A549 (cell line): ENCODE data around the gene EXOSC3. TPM values are rescaled to one million over a fixed set of nuclear protein-coding genes. Genes with fewer than 3 reads are reported as not detected.

Experiments
- ATAC-seq, 2 experiments: fragments of 200-7000 bp in 1 of 2; fragments of >200 bp in 1 of 2; cut with Nextera tagmentation in 1 of 2; cut with Tn5 transposase in 1 of 2; 3 replicates each; pipeline versions ENCODE4 v1.8.0 to v1.9.1; 2018 to 2020; ENCODE audit warnings: mild to moderate bottlenecking in 1 of 2, moderate library complexity in 1 of 2
- CTCF ChIA-PET: fragments of 300-600 bp; sonication (Branson Sonifier 250); formaldehyde crosslinking; extraction: SDS; loops from one replicate; lab custom pipeline; 2021; ENCODE audit warnings: antibody characterized with exemption, inconsistent platforms; lab: Yijun Ruan, JAX
- POLR2A ChIA-PET: fragments of 350-600 bp; formaldehyde crosslinking; extraction: SDS; loops from one replicate; lab custom pipeline; 2021; ENCODE audit warnings: antibody characterized with exemption, inconsistent platforms; lab: Yijun Ruan, JAX
- DNase-seq, 2 experiments: peaks; one replicate each; pipeline versions ENCODE4 v3.0.0 to v3.0.0-alpha.2; 2011 to 2016; ENCODE audit warnings: low read depth in 1 of 2, low spot score in 1 of 2
- FAIRE-seq: peaks from 2 replicates; lab custom pipeline; 2011; peaks lifted over from hg19 to GRCh38; lab: Jason Lieb, UNC
- H3K27ac ChIP-seq, 2 experiments: fragments of >200 bp; sonication (Bioruptor Twin); formaldehyde crosslinking; 3 replicates each; pipeline ENCODE4 v1.5.1; 2016 to 2017
- H3K4me1 ChIP-seq: fragments of >200 bp; sonication (Bioruptor Twin); formaldehyde crosslinking; 3 replicates; pipeline ENCODE4 v1.6.1; 2016
- H3K4me2 ChIP-seq: fragments of >200 bp; sonication (Bioruptor Twin); formaldehyde crosslinking; 3 replicates; pipeline ENCODE4 v1.6.1; 2016
- H3K4me3 ChIP-seq: fragments of >200 bp; sonication (Bioruptor Twin); formaldehyde crosslinking; 3 replicates; pipeline ENCODE4 v1.5.1; 2016
- H3K9me3 ChIP-seq: fragments of >200 bp; sonication (Bioruptor Twin); formaldehyde crosslinking; 3 replicates; pipeline ENCODE4 v1.6.1; 2016
- CHD2 ChIP-seq: fragments of 150-350 bp; IDR thresholded peaks from 2 replicates; pipeline ENCODE4 v1.6.1; 2014; ENCODE audit warnings: low read length; ENCODE audit not compliant: partially characterized antibody
- EP300 ChIP-seq, 2 experiments: fragments of >200 bp; sonication (Bioruptor Twin); formaldehyde crosslinking; IDR thresholded peaks; 2 replicates in 1 of 2; 3 replicates in 1 of 2; pipeline ENCODE4 v1.6.1; 2016 to 2017
- FOSB ChIP-seq: fragments of 250-450 bp; sonication (Bioruptor Pico); IDR thresholded peaks from 2 replicates; pipeline ENCODE4 v1.5.0; 2020; ENCODE audit warnings: mild to moderate bottlenecking, moderate library complexity
- GATA3 ChIP-seq: IDR thresholded peaks from 2 replicates; pipeline ENCODE4 v1.6.1; 2012; ENCODE audit warnings: borderline replicate concordance
- HDAC2 ChIP-seq: fragments of 200-600 bp; sonication (generic); IDR thresholded peaks from 2 replicates; pipeline ENCODE4 v1.6.1; 2016
- HOXA7 ChIP-seq: fragments of 250-450 bp; sonication (Bioruptor Pico); IDR thresholded peaks from 2 replicates; pipeline ENCODE4 v1.5.0; 2020; ENCODE audit warnings: mild to moderate bottlenecking, moderate library complexity
- HOXB13 ChIP-seq: fragments of 250-450 bp; sonication (Bioruptor Pico); IDR thresholded peaks from 2 replicates; pipeline ENCODE4 v1.5.0; 2020; ENCODE audit warnings: low read depth, mild to moderate bottlenecking, moderate library complexity
- HOXB5 ChIP-seq: fragments of 250-450 bp; sonication (Bioruptor Pico); IDR thresholded peaks from 2 replicates; pipeline ENCODE4 v1.5.0; 2020; ENCODE audit warnings: mild to moderate bottlenecking, moderate library complexity
- KDM1A ChIP-seq: fragments of 200-600 bp; sonication (generic); IDR thresholded peaks from 2 replicates; pipeline ENCODE4 v1.6.1; 2016; ENCODE audit warnings: low read depth, mild to moderate bottlenecking
- MAFK ChIP-seq: fragments of 450-650 bp; IDR thresholded peaks from 2 replicates; pipeline ENCODE4 v1.6.1; 2014; ENCODE audit not compliant: partially characterized antibody
- PHF8 ChIP-seq: fragments of 200-600 bp; sonication (generic); IDR thresholded peaks from 2 replicates; pipeline ENCODE4 v1.6.1; 2016; ENCODE audit warnings: low read depth, mild to moderate bottlenecking, antibody characterized with exemption, moderate library complexity, borderline replicate concordance
- RAD21 ChIP-seq, 2 experiments: fragments of >200 bp in 1 of 2; sonication (Bioruptor Twin) in 1 of 2; formaldehyde crosslinking in 1 of 2; IDR thresholded peaks in 1 of 2; conservative IDR thresholded peaks in 1 of 2; 2 replicates in 1 of 2; 3 replicates in 1 of 2; pipeline ENCODE4 v1.6.1; 2012 to 2018; ENCODE audit warnings: inconsistent platforms in 1 of 2
- RARB ChIP-seq: fragments of 250-450 bp; sonication (Bioruptor Pico); IDR thresholded peaks from 2 replicates; pipeline ENCODE4 v1.8.0; 2021; ENCODE audit warnings: mild to moderate bottlenecking, moderate library complexity
- RCOR1 ChIP-seq: fragments of 150-350 bp; IDR thresholded peaks from 2 replicates; pipeline ENCODE4 v1.6.1; 2014; ENCODE audit warnings: antibody characterized with exemption, low read length, low read depth
- SMC3 ChIP-seq: fragments of >200 bp; sonication (Bioruptor Twin); formaldehyde crosslinking; IDR thresholded peaks from 3 replicates; pipeline ENCODE4 v1.6.1; 2018; ENCODE audit warnings: inconsistent platforms
- SREBF2 ChIP-seq: fragments of 450-650 bp; IDR thresholded peaks from 2 replicates; pipeline ENCODE4 v1.6.1; 2014; ENCODE audit warnings: mild to moderate bottlenecking, moderate library complexity
- ZFP36 ChIP-seq: fragments of 450-650 bp; IDR thresholded peaks from 2 replicates; pipeline ENCODE4 v1.6.1; 2014; ENCODE audit warnings: borderline replicate concordance; ENCODE audit not compliant: partially characterized antibody
- WGBS: methylation state at CpG from one replicate; pipeline ENCODE4 v1.1.6; 2017; ENCODE audit errors: missing lambda C conversion rate; 5-methylcytosine and 5-hydroxymethylcytosine counted together
- polyA plus RNA-seq, 4 experiments: library from polyadenylated mRNA; depleted of rRNA in 3 of 4; stranded (reverse); fragments of >200 nt; fragmentation: RNase III in 1 of 4; extraction: RNeasy Plus Mini Kit Qiagen cat#74134 plus additional on column Dnase treatment in 1 of 4; gene quantifications; 2 replicates in 3 of 4; 3 replicates in 1 of 4; pipeline ENCODE4 v1.2.3, GENCODE V29; 2011 to 2017
- TF ChIP-seq, protein P1 (sequence below): fragments of 250-450 bp; sonication (Bioruptor Pico); IDR thresholded peaks from 2 replicates; pipeline ENCODE4 v1.5.0; 2020; ENCODE audit warnings: low read depth, mild to moderate bottlenecking, moderate library complexity
- TF ChIP-seq, protein P2 (sequence below): fragments of >200 bp; sonication (Bioruptor Twin); formaldehyde crosslinking; IDR thresholded peaks from 3 replicates; pipeline ENCODE4 v1.5.1; 2016
- TF ChIP-seq, protein P3 (sequence below): fragments of 200-600 bp; sonication (generic); IDR thresholded peaks from 2 replicates; pipeline ENCODE4 v1.6.1; 2016; ENCODE audit warnings: antibody characterized with exemption, mild to moderate bottlenecking, moderate library complexity
- TF ChIP-seq, protein P4 (sequence below): IDR thresholded peaks from 2 replicates; pipeline ENCODE4 v1.6.1; 2012

EXOSC3 gene
- polyA plus RNA-seq, 2 of the 4 experiments (the other 2 are of a cell fraction): 63.2 to 72.4 TPM

DNA sequence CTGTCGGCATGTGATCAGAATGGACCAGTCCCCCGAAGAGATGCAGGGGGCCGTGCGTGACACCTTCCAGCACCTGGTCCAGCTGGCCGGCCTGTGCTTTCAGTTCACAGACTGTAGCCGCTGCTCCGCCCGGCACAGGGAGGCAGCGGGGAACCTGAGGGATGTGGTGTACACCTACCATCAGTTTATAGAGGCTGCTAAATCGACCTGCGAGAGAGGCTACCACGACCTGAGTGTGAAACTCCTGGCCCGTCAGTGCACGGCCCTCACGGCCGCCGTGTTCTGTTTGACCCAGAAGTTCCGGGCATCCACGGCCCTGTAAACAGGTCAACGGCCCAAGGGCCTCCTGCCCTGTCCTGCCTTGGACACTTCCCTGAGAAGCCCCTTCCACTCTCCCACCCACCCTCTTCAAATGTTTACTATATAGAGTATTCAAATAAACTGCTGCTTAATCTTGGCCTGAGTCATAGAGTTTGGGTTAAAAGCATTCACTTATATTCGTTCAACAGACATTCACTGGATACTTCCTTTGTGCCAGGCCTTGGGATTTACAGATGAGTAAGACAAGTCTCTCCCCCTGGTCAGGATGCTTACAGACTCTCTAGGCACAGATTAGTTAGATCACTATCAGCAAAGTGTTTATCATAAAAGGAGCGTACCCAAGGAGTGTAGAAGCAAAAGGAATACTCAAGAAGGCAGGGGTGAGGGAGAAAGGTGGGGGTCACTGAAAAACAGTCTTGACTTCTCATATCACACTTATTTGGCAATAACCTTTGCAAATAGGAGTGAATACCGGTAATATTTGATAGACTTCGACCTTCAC lies 38.2 kb downstream of the EXOSC3 start:
- H3K4me3 ChIP-seq: no peak overlapping the region
- DNase-seq (no peak), ATAC-seq (peak; percentile 6 to 48; a peak in 4 of 6 replicates), FAIRE-seq (no peak)
- TF ChIP-seq RCOR1 (no peak), FOSB (CRISPR knock-in tag) (no peak), GATA3 (no peak), RARB (no peak), ZFP36 (no peak), PHF8 (no peak), KDM1A (no peak)
- H3K4me1 ChIP-seq: no peaks in the 10 kb centered on the region
- WGBS: 68% methylated on average over 16 of the region's 24 CpGs
- no peak overlapping the region for H3K4me2 ChIP-seq
- H3K9me3 ChIP-seq: no peaks in the 10 kb centered on the region
- CTCF ChIA-PET: interaction anchor here (0.9 to 1.7 kb wide), 11 partner anchors 8 to 653 kb away, joined by 3 to 11 read pairs (median 3); no protein-coding TSS in a partner anchor
- H3K27ac ChIP-seq: no peak overlapping the region
- POLR2A ChIA-PET: no interaction called here

DNA sequence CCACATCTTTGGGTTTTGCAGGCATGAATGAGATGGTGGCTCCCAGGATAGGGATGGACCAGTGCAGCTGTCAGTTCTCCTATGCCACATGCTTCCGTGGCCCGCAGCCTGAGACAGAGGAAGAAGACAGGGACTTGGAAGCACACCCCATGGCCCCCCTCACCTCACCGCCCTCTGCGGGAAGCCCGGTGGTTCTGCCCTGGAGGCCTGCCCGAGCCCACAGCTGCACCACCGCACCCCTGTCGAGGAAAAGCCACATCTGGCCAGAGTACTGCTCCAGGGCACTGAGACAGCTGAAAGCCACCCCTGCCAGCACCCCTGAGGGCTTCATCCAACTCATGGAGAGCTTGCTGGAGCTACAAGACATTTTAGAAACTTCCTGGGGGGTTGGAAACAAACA lies 38.9 kb downstream of the EXOSC3 start:
- CTCF ChIA-PET: interaction anchor here (0.9 to 1.6 kb wide), 7 partner anchors 9 to 654 kb away, joined by 3 to 5 read pairs (median 3); no protein-coding TSS in a partner anchor
- H3K27ac ChIP-seq: no peak overlapping the region
- H3K4me2 ChIP-seq: no peak overlapping the region
- TF ChIP-seq, protein P1, sequence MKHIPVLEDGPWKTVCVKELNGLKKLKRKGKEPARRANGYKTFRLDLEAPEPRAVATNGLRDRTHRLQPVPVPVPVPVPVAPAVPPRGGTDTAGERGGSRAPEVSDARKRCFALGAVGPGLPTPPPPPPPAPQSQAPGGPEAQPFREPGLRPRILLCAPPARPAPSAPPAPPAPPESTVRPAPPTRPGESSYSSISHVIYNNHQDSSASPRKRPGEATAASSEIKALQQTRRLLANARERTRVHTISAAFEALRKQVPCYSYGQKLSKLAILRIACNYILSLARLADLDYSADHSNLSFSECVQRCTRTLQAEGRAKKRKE (CRISPR knock-in tag): no peak
- no peak overlapping the region for H3K4me3 ChIP-seq
- FAIRE-seq (no peak), DNase-seq (no peak), ATAC-seq (no peak)
- no peaks in the 10 kb centered on the region for H3K9me3 ChIP-seq
- POLR2A ChIA-PET: no interaction called here
- H3K4me1 ChIP-seq: no peaks in the 10 kb centered on the region
- 77% methylated on average over 4 of the region's 8 CpGs for WGBS

DNA sequence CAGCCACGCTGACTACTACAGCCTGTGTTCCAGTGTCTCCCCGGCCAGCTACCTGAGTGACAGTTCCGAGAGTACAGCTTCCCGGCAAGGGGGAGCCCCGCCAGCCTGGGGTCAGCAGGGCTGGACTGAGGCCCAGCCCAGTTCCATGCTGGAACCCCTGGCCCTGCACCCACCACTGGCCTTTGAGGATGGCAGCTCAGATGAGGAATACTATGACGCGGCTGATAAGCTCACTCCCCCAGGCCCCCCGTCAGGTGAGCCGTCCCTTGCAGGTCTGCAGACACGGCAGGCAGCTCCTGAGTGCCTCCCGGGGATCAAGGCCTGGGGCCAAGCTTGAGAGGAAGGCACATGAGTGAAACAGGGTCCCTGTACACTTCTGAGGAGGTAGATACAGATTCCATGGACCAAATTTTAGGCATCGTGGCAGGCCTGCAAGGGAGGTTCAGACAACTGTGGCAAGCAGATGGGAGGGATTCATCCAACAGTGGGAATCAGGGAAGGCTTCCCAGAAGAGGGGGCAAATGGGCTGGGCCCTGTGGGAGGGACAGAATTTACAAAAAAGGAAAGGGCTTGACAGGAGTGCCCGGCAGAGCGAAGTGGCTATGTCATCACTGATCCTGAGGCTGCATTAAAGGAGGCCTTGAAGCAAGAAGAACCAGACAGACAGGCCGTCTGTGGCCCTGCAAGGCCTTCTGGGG lies 44.1 kb downstream of the EXOSC3 start:
- WGBS: 71% methylated on average over 14 of the region's 15 CpGs
- DNase-seq (no peak), ATAC-seq (no peak), FAIRE-seq (no peak)
- POLR2A ChIA-PET: no interaction called here
- no peak overlapping the region for H3K4me3 ChIP-seq
- H3K4me1 ChIP-seq: no peaks in the 10 kb centered on the region
- CTCF ChIA-PET: no interaction called here
- no peak overlapping the region for H3K4me2 ChIP-seq
- H3K9me3 ChIP-seq: no peaks in the 10 kb centered on the region
- no peak overlapping the region for H3K27ac ChIP-seq
- TF ChIP-seq SMC3: no peak
- TF ChIP-seq, protein P2, sequence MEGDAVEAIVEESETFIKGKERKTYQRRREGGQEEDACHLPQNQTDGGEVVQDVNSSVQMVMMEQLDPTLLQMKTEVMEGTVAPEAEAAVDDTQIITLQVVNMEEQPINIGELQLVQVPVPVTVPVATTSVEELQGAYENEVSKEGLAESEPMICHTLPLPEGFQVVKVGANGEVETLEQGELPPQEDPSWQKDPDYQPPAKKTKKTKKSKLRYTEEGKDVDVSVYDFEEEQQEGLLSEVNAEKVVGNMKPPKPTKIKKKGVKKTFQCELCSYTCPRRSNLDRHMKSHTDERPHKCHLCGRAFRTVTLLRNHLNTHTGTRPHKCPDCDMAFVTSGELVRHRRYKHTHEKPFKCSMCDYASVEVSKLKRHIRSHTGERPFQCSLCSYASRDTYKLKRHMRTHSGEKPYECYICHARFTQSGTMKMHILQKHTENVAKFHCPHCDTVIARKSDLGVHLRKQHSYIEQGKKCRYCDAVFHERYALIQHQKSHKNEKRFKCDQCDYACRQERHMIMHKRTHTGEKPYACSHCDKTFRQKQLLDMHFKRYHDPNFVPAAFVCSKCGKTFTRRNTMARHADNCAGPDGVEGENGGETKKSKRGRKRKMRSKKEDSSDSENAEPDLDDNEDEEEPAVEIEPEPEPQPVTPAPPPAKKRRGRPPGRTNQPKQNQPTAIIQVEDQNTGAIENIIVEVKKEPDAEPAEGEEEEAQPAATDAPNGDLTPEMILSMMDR: no peak
- TF ChIP-seq HDAC2: no peak
- no peak for TF ChIP-seq CHD2
- no peak for TF ChIP-seq MAFK
- no peak for TF ChIP-seq SREBF2
- TF ChIP-seq RAD21 (conservative IDR thresholded peaks at IDR 0.05 in 1 of 2, IDR thresholded peaks at IDR 0.05 in 1 of 2): no peak
- no peak for TF ChIP-seq HOXB13 (CRISPR knock-in tag)
- TF ChIP-seq, protein P3, sequence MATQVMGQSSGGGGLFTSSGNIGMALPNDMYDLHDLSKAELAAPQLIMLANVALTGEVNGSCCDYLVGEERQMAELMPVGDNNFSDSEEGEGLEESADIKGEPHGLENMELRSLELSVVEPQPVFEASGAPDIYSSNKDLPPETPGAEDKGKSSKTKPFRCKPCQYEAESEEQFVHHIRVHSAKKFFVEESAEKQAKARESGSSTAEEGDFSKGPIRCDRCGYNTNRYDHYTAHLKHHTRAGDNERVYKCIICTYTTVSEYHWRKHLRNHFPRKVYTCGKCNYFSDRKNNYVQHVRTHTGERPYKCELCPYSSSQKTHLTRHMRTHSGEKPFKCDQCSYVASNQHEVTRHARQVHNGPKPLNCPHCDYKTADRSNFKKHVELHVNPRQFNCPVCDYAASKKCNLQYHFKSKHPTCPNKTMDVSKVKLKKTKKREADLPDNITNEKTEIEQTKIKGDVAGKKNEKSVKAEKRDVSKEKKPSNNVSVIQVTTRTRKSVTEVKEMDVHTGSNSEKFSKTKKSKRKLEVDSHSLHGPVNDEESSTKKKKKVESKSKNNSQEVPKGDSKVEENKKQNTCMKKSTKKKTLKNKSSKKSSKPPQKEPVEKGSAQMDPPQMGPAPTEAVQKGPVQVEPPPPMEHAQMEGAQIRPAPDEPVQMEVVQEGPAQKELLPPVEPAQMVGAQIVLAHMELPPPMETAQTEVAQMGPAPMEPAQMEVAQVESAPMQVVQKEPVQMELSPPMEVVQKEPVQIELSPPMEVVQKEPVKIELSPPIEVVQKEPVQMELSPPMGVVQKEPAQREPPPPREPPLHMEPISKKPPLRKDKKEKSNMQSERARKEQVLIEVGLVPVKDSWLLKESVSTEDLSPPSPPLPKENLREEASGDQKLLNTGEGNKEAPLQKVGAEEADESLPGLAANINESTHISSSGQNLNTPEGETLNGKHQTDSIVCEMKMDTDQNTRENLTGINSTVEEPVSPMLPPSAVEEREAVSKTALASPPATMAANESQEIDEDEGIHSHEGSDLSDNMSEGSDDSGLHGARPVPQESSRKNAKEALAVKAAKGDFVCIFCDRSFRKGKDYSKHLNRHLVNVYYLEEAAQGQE: no peak
- TF ChIP-seq, protein P4, sequence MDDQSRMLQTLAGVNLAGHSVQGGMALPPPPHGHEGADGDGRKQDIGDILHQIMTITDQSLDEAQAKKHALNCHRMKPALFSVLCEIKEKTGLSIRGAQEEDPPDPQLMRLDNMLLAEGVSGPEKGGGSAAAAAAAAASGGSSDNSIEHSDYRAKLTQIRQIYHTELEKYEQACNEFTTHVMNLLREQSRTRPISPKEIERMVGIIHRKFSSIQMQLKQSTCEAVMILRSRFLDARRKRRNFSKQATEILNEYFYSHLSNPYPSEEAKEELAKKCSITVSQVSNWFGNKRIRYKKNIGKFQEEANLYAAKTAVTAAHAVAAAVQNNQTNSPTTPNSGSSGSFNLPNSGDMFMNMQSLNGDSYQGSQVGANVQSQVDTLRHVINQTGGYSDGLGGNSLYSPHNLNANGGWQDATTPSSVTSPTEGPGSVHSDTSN: no peak
- no peak for TF ChIP-seq HOXB5 (CRISPR knock-in tag)
- no peak for TF ChIP-seq EP300 (IDR thresholded peaks at IDR 0.05)
- TF ChIP-seq HOXA7 (CRISPR knock-in tag): no peak
